Hematopoietic multipotent progenitor cell treated with erythropoietin and hydrocortisone succinate and interleukin-3 and kit ligand, for 6 days (in vitro differentiated cells): ENCODE results near the gene SMPX.

Experiments
- DNase-seq: peaks from one replicate; pipeline ENCODE4 v3.0.0-alpha.2; 2015

The SMPX gene

DNA sequence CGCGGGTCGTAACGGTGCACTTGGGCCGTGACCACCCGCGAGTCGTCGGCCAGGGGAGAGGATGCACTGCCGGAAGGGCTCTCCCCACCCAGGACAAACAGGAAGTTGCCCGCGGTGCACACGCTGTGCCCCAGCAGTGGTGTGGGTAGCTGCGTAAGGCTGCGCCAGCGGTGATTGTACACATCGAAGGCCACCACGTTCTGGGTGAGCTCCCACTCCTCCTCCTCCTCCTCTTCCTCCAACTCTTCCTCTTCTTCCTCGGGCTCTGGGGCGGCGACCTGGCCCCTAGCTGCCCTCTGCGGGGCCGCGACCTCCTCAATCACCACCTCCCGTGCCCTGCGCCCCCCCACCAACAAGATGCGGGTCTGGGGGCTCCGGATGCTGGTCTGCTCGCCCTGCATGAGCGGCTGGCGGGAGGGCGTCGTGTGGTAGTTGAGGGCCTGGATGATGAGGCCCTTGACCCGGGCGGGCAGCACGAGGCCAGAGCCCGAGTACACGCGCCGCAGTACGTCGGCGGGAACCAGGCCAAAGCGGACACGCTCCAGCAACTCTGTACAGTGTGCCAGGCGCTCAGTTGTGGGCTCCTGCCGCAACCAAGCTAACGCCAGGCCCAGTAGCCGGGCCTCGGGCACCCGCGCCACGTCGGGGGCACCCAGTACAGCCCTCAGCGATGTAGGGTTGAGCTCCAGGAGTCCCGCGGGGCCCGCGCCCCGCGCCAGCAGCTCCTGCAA, 101.2 kb downstream of the SMPX start:
- no peak for DNase-seq
